ENCODE results near the gene GTF2H4.

Gene GTF2H4

DNA sequence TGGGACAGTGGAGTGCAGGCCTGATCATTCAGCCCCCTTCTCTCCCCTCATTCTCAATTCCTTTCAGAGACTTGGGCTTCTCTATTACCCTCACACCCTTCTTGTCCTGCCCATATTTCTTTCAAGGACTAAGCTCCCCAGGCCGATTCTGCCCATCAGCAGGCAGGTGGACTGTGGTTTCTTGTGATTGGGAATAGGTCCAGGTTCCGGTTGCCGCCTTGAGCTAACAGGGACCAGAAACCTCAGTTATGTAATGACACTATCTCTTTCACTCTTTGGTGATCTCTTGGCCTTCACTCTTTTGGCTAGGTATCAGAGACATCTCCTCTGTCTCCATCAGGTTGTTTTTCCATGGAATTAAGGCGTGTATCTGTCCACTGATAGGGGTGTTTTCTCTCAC is 39.2 kb downstream of the GTF2H4 start:
- TF ChIP-seq, protein P1, sequence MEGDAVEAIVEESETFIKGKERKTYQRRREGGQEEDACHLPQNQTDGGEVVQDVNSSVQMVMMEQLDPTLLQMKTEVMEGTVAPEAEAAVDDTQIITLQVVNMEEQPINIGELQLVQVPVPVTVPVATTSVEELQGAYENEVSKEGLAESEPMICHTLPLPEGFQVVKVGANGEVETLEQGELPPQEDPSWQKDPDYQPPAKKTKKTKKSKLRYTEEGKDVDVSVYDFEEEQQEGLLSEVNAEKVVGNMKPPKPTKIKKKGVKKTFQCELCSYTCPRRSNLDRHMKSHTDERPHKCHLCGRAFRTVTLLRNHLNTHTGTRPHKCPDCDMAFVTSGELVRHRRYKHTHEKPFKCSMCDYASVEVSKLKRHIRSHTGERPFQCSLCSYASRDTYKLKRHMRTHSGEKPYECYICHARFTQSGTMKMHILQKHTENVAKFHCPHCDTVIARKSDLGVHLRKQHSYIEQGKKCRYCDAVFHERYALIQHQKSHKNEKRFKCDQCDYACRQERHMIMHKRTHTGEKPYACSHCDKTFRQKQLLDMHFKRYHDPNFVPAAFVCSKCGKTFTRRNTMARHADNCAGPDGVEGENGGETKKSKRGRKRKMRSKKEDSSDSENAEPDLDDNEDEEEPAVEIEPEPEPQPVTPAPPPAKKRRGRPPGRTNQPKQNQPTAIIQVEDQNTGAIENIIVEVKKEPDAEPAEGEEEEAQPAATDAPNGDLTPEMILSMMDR (conservative IDR thresholded peaks at IDR 0.05; ENCODE audit: low read depth, low read length): no peak
- Histone ChIP-seq H3K27me3 (ENCODE audit: insufficient read depth, low read depth) (no peaks in the 10 kb centered on the region), H3K4me1 (ENCODE audit: low read depth, poor library complexity, severe bottlenecking) (peaks cover 6% of the 10 kb centered on the region)

DNA sequence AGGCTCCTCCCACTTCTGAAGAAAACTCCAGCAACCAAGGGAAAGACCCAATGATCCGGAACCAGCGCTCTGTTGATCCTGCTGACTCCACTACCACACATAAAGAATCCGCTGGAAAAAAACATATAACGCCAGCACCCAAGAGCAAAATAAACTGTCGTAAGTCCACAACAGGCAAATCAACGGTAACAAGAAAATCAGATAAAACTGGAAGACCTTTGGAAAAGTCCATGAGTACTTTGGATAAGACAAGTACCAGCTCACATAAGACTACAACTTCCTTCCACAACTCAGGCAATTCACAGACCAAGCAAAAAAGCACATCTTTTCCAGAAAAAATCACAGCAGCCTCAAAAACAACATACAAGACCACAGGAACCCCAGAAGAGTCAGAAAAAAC is 40.8 kb downstream of the GTF2H4 start:
- H3K27me3 ChIP-seq (ENCODE audit: insufficient read depth, low read depth): no peaks in the 10 kb centered on the region
- H3K4me1 ChIP-seq (ENCODE audit: low read depth, poor library complexity, severe bottlenecking): peaks cover 6% of the 10 kb centered on the region
- no peak overlapping the region for H3K9ac ChIP-seq
- TF ChIP-seq, protein P1 (conservative IDR thresholded peaks at IDR 0.05; ENCODE audit: low read depth, low read length): no peak
- H3K36me3 ChIP-seq (ENCODE audit: insufficient read depth): no peaks in the 10 kb centered on the region
- no peaks in the 10 kb centered on the region for H3K79me2 ChIP-seq (ENCODE audit: insufficient read depth, low read depth)
- no peak overlapping the region for H2AFZ ChIP-seq (ENCODE audit: low read depth)
- H3K4me2 ChIP-seq: no peak overlapping the region
- no peak overlapping the region for H3K4me3 ChIP-seq (IDR thresholded peaks at IDR 0.05; ENCODE audit: insufficient read depth, low read depth, low read length)
- no peaks in the 10 kb centered on the region for H4K20me1 ChIP-seq (ENCODE audit: insufficient read depth)
- no peak overlapping the region for H3K27ac ChIP-seq

More for the DNA sequence above, 39.2 kb downstream of the GTF2H4 start:
- Histone ChIP-seq H3K36me3 (ENCODE audit: insufficient read depth) (no peaks in the 10 kb centered on the region), H3K4me2 (no peak overlapping the region), H4K20me1 (ENCODE audit: insufficient read depth) (no peaks in the 10 kb centered on the region), H3K9ac (no peak overlapping the region), H3K4me3 (IDR thresholded peaks at IDR 0.05; ENCODE audit: insufficient read depth, low read depth, low read length) (no peak overlapping the region), H3K27ac (no peak overlapping the region), H3K79me2 (ENCODE audit: insufficient read depth, low read depth) (no peaks in the 10 kb centered on the region), H2AFZ (ENCODE audit: low read depth) (no peak overlapping the region)

DNA sequence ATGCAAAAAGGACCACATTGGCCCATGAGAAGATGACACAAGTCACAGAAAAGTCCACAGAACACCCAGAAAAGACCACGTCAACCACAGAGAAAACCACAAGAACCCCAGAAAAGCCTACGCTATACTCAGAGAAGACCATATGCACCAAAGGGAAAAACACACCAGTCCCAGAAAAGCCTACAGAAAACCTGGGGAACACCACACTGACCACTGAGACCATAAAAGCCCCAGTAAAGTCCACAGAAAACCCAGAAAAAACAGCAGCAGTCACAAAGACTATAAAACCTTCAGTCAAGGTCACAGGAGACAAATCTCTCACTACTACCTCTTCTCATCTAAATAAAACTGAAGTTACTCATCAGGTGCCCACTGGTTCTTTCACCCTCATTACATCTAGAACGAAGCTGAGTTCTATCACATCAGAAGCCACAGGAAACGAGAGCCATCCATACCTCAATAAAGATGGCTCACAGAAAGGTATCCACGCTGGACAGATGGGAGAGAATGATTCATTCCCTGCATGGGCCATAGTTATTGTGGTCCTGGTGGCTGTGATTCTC is 44.0 kb downstream of the GTF2H4 start:
- no peak overlapping the region for H3K9ac ChIP-seq
- no peak overlapping the region for H3K4me2 ChIP-seq
- peaks cover 3% of the 10 kb centered on the region for H3K4me1 ChIP-seq (ENCODE audit: low read depth, poor library complexity, severe bottlenecking)
- H3K79me2 ChIP-seq (ENCODE audit: insufficient read depth, low read depth): no peaks in the 10 kb centered on the region
- no peaks in the 10 kb centered on the region for H3K27me3 ChIP-seq (ENCODE audit: insufficient read depth, low read depth)
- H4K20me1 ChIP-seq (ENCODE audit: insufficient read depth): no peaks in the 10 kb centered on the region
- TF ChIP-seq, protein P1 (conservative IDR thresholded peaks at IDR 0.05; ENCODE audit: low read depth, low read length): no peak
- H2AFZ ChIP-seq (ENCODE audit: low read depth): no peak overlapping the region
- H3K4me3 ChIP-seq (IDR thresholded peaks at IDR 0.05; ENCODE audit: insufficient read depth, low read depth, low read length): no peak overlapping the region
- no peaks in the 10 kb centered on the region for H3K36me3 ChIP-seq (ENCODE audit: insufficient read depth)
- H3K27ac ChIP-seq: no peak overlapping the region

DNA sequence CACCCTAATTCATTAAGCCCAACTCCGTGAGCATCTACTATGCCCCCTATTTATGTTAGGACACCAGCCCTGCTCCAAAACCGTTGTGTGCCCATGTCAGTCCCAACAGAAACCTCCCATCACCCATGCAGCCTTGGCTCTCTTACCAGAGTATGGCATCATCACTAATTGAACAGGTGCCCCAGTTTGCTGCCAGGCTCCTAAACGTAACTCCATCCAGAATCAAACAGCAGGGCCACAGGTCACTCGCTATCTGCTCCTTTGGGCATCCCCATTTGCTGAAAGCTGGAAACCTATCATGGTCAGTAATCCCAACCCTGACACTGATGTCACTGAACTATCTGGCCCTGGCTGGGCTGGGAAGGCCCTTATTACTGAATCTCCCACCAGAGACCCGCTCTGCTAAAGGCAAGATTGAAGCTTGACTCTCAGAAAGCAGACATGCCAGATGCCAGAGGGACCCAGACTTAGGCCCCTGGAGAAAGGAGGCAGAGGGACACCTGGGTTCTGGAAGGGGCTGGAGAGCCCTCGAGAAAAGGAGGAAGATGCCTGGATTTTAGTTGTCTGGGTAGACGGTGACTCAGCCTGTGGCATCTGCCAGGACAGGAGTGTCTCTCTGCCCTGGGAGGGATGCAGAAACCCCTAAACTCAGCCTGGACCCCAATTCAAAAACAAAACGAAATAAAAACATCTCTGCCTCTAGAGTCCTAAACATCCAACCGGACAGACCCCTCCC is 46.8 kb downstream of the GTF2H4 start:
- H3K79me2 ChIP-seq (ENCODE audit: insufficient read depth, low read depth): no peaks in the 10 kb centered on the region
- peak overlapping the region; percentile 57; the same call in 1 of the 2 replicates for H2AFZ ChIP-seq (ENCODE audit: low read depth)
- no peak overlapping the region for H3K4me3 ChIP-seq (IDR thresholded peaks at IDR 0.05; ENCODE audit: insufficient read depth, low read depth, low read length)
- H3K4me1 ChIP-seq (ENCODE audit: low read depth, poor library complexity, severe bottlenecking): peaks cover 3% of the 10 kb centered on the region
- H3K27ac ChIP-seq: no peak overlapping the region
- H3K4me2 ChIP-seq: peak overlapping the region; percentile 54
- H3K27me3 ChIP-seq (ENCODE audit: insufficient read depth, low read depth): no peaks in the 10 kb centered on the region; the same call in 1 of the 2 replicates
- H3K9ac ChIP-seq: peak overlapping the region; percentile 44; the same call in 1 of the 2 replicates
- TF ChIP-seq, protein P1 (conservative IDR thresholded peaks at IDR 0.05; ENCODE audit: low read depth, low read length): no peak
- H3K36me3 ChIP-seq (ENCODE audit: insufficient read depth): no peaks in the 10 kb centered on the region
- H4K20me1 ChIP-seq (ENCODE audit: insufficient read depth): no peaks in the 10 kb centered on the region

Data from KMS-11 (cell line).